Measurements from ENCODE around the gene IQSEC1. TPM values are rescaled to one million over a fixed set of nuclear protein-coding genes. Genes with fewer than 3 reads are reported as not detected.

Gene IQSEC1
- total and polyA plus RNA-seq, 2 donors (not counting 1 experiment from before 2014, with no cell fraction given), result 4.3 to 18.2 TPM

- Histone ChIP-seq H3K4me3 (replicated peaks in 1 of 4; ENCODE audit: control extremely low read depth in 1 of 4, insufficient read depth in 1 of 4, low read depth in 3 of 4, low read length in 4 of 4) (no peak overlapping the region), H3K27me3 (ENCODE audit: control insufficient read depth, insufficient read depth, low read length) (peaks cover 16% of the 10 kb centered on the region)
Measured at GRCh38 chr3:13079051-13079450, 5.8 kb upstream of the IQSEC1 start.

GRCh38 chr3:13078163-13078905, 5.1 kb upstream of the IQSEC1 start:
- TF ChIP-seq EZH2 (IDR thresholded peaks at IDR 0.05; ENCODE audit: low read length, missing control alignments), result no peak
- TF ChIP-seq CTCF (conservative IDR thresholded peaks at IDR 0.05 in 1 of 2, IDR thresholded peaks at IDR 0.05 in 1 of 2; ENCODE audit: low read depth in 1 of 2, low read length in 2 of 2), result no peak
- Histone ChIP-seq H3K4me2 (ENCODE audit: extremely low read depth, insufficient read depth, low read length) (no peak overlapping the region), H3K4me3 (replicated peaks in 1 of 4; ENCODE audit: control extremely low read depth in 1 of 4, insufficient read depth in 1 of 4, low read depth in 3 of 4, low read length in 4 of 4) (no peak overlapping the region), H3K79me2 (ENCODE audit: control insufficient read depth, insufficient read depth, low read length) (no peaks in the 10 kb centered on the region), H3K4me1 (ENCODE audit: control insufficient read depth, extremely low read depth, insufficient read depth, low read length) (no peaks in the 10 kb centered on the region), H3K9ac (ENCODE audit: insufficient read depth, low read length) (no peak overlapping the region), H3K27me3 (ENCODE audit: control insufficient read depth, insufficient read depth, low read length) (peaks cover 22% of the 10 kb centered on the region), H3K27ac (ENCODE audit: insufficient read depth, low read length) (no peak overlapping the region), H4K20me1 (ENCODE audit: control insufficient read depth, extremely low read depth, insufficient read depth, low read length) (no peaks in the 10 kb centered on the region), H3K9me3 (ENCODE audit: control insufficient read depth, insufficient read depth, low read depth, low read length) (no peaks in the 10 kb centered on the region), H3K36me3 (ENCODE audit: control insufficient read depth, insufficient read depth, low read length) (no peaks in the 10 kb centered on the region), H2AFZ (ENCODE audit: low read length) (no peak overlapping the region)
- DNase-seq (ENCODE audit: low read depth in 2 of 2), result no peak

More at GRCh38 chr3:13079051-13079450, 5.8 kb upstream of the IQSEC1 start:
- Histone ChIP-seq H3K36me3 (ENCODE audit: control insufficient read depth, insufficient read depth, low read length) (no peaks in the 10 kb centered on the region), H3K9me3 (ENCODE audit: control insufficient read depth, insufficient read depth, low read depth, low read length) (no peaks in the 10 kb centered on the region), H2AFZ (ENCODE audit: low read length) (no peak overlapping the region), H3K79me2 (ENCODE audit: control insufficient read depth, insufficient read depth, low read length) (no peaks in the 10 kb centered on the region), H3K4me2 (ENCODE audit: extremely low read depth, insufficient read depth, low read length) (no peak overlapping the region), H3K9ac (ENCODE audit: insufficient read depth, low read length) (no peak overlapping the region), H3K27ac (ENCODE audit: insufficient read depth, low read length) (no peak overlapping the region), H3K4me1 (ENCODE audit: control insufficient read depth, extremely low read depth, insufficient read depth, low read length) (no peaks in the 10 kb centered on the region), H4K20me1 (ENCODE audit: control insufficient read depth, extremely low read depth, insufficient read depth, low read length) (no peaks in the 10 kb centered on the region)
- no peak for TF ChIP-seq EZH2 (IDR thresholded peaks at IDR 0.05; ENCODE audit: low read length, missing control alignments)
- TF ChIP-seq CTCF (conservative IDR thresholded peaks at IDR 0.05 in 1 of 2, IDR thresholded peaks at IDR 0.05 in 1 of 2; ENCODE audit: low read depth in 1 of 2, low read length in 2 of 2), result no peak
- DNase-seq (ENCODE audit: low read depth in 2 of 2), result no peak

- H3K27ac ChIP-seq (ENCODE audit: insufficient read depth, low read length), result no peak overlapping the region
- TF ChIP-seq CTCF (conservative IDR thresholded peaks at IDR 0.05 in 1 of 2, IDR thresholded peaks at IDR 0.05 in 1 of 2; ENCODE audit: low read depth in 1 of 2, low read length in 2 of 2) (no peak), EZH2 (IDR thresholded peaks at IDR 0.05; ENCODE audit: low read length, missing control alignments) (no peak)
- no peaks in the 10 kb centered on the region for H3K4me1 ChIP-seq (ENCODE audit: control insufficient read depth, extremely low read depth, insufficient read depth, low read length)
- H3K4me2 ChIP-seq (ENCODE audit: extremely low read depth, insufficient read depth, low read length), result no peak overlapping the region
- H4K20me1 ChIP-seq (ENCODE audit: control insufficient read depth, extremely low read depth, insufficient read depth, low read length), result no peaks in the 10 kb centered on the region
- H3K36me3 ChIP-seq (ENCODE audit: control insufficient read depth, insufficient read depth, low read length), result no peaks in the 10 kb centered on the region
- DNase-seq (ENCODE audit: low read depth in 2 of 2), result peak in 1 of 2 donors; percentile 32
- no peaks in the 10 kb centered on the region for H3K9me3 ChIP-seq (ENCODE audit: control insufficient read depth, insufficient read depth, low read depth, low read length)
- no peak overlapping the region for H3K9ac ChIP-seq (ENCODE audit: insufficient read depth, low read length)
- no peak overlapping the region for H3K4me3 ChIP-seq (replicated peaks in 1 of 4; ENCODE audit: control extremely low read depth in 1 of 4, insufficient read depth in 1 of 4, low read depth in 3 of 4, low read length in 4 of 4)
- peaks cover 22% of the 10 kb centered on the region for H3K27me3 ChIP-seq (ENCODE audit: control insufficient read depth, insufficient read depth, low read length)
- H3K79me2 ChIP-seq (ENCODE audit: control insufficient read depth, insufficient read depth, low read length), result no peaks in the 10 kb centered on the region
- H2AFZ ChIP-seq (ENCODE audit: low read length), result no peak overlapping the region
Measured at GRCh38 chr3:13077431-13078162, 4.4 kb upstream of the IQSEC1 start.
